Cardiac fibroblast (primary cell): ENCODE results near the gene COL23A1.

ENCODE experiments used
- DNase-seq, 2 donors: peaks; one replicate each; pipeline versions ENCODE4 v3.0.0 to v3.0.0-alpha.2; 2010; ENCODE audit warnings: low read depth in 2 of 2
- H3K4me3 ChIP-seq, 2 donors: replicated peaks in 1 of 2; 1 replicate in 1 of 2; 2 replicates in 1 of 2; pipeline ENCODE4 v1.5.1; 2011; ENCODE audit warnings: low read depth in 2 of 2, low read length in 2 of 2, mild to moderate bottlenecking in 2 of 2, moderate library complexity in 1 of 2
- CTCF ChIP-seq: IDR thresholded peaks from one replicate; pipeline ENCODE4 v1.5.1; 2011; ENCODE audit warnings: low read depth, mild to moderate bottlenecking, low read length, inconsistent platforms

Gene COL23A1

GRCh38 chr5:178206166-178207101, 383.8 kb downstream of the COL23A1 start:
- H3K4me3 ChIP-seq: peak overlapping the region; percentile 72 to 73
- no peak for TF ChIP-seq CTCF
- DNase-seq: peak; percentile 28 to 36

- no peak for TF ChIP-seq CTCF
- DNase-seq: no peak
- peak overlapping the region; percentile 72 to 73 for H3K4me3 ChIP-seq
Measured at GRCh38 chr5:178205749-178206047, 384.5 kb downstream of the COL23A1 start.

- TF ChIP-seq CTCF: no peak
- peak; percentile 76 to 82 for DNase-seq
- H3K4me3 ChIP-seq: peak overlapping the region; percentile 72 to 73
Measured at GRCh38 chr5:178204935-178205748, 385.1 kb downstream of the COL23A1 start.

GRCh38 chr5:178204182-178204934, 385.8 kb downstream of the COL23A1 start, which contains the start of gene HNRNPAB:
HNRNPAB (plus strand) TSS chr5:178204533; CDS start chr5:178204838, 305 bp downstream.
- TF ChIP-seq CTCF: no peak
- peak; percentile 98 for DNase-seq
- H3K4me3 ChIP-seq: peak within 1 kb of the TSS; percentile 72 to 73

- no peak for TF ChIP-seq CTCF
- peak overlapping the region; percentile 72 to 73 for H3K4me3 ChIP-seq
- no peak for DNase-seq
Measured at GRCh38 chr5:178203670-178204181, 386.5 kb downstream of the COL23A1 start.

GRCh38 chr5:178202541-178202940, 387.7 kb downstream of the COL23A1 start:
- no peak overlapping the region for H3K4me3 ChIP-seq
- TF ChIP-seq CTCF: no peak
- no peak for DNase-seq
